Loucy (cell line): ENCODE results near the gene VMAC.

ENCODE experiments used
- CTCF ChIP-seq: fragments of 200-600 bp; sonication (generic); conservative IDR thresholded peaks from 2 replicates; pipeline ENCODE4 v1.5.1; 2014; ENCODE audit warnings: mild to moderate bottlenecking, antibody characterized with exemption, low read length
- EZH2phosphoT487 ChIP-seq: fragments of 200-600 bp; IDR thresholded peaks from 2 replicates; pipeline ENCODE4 v1.6.1; 2018; ENCODE audit warnings: antibody characterized with exemption, mild to moderate bottlenecking, moderate library complexity, borderline replicate concordance

- no peak for TF ChIP-seq CTCF
- TF ChIP-seq EZH2phosphoT487 = no peak
These were observed 31.0 kb downstream of the VMAC start for GRCh38 chr19:5935473-5936291.
